SK-N-SH (cell line): ENCODE data around the gene AGAP1. TPM values are rescaled to one million over a fixed set of nuclear protein-coding genes. Genes with fewer than 3 reads are reported as not detected.

Source experiments
- CTCF ChIA-PET: fragments of 300-600, 350-600 bp; formaldehyde crosslinking; extraction: SDS; loops from one replicate; lab custom pipeline; 2021; lab: Yijun Ruan, JAX
- POLR2A ChIA-PET: fragments of 350-600 bp; sonication (Branson Sonifier 250); formaldehyde crosslinking; extraction: SDS; loops from one replicate; lab custom pipeline; 2020; ENCODE audit warnings: antibody characterized with exemption, inconsistent platforms; lab: Yijun Ruan, JAX
- DNase-seq: peaks from one replicate; pipeline ENCODE4 v3.0.0; 2012
- H2AFZ ChIP-seq: fragments of 200-600 bp; sonication (generic); 2 replicates; pipeline ENCODE4 v1.8.1; 2016; ENCODE audit warnings: antibody characterized with exemption, mild to moderate bottlenecking, low read depth
- H3F3A ChIP-seq: fragments of 200-600 bp; sonication (generic); replicated peaks from 2 replicates; pipeline ENCODE3; 2016; ENCODE audit warnings: antibody characterized with exemption, mild to moderate bottlenecking; ENCODE audit not compliant: insufficient read depth
- H3K27ac ChIP-seq, 2 experiments: fragments of 200-500 bp in 1 of 2; fragments of 200-600 bp in 1 of 2; sonication (Bioruptor generic) in 1 of 2; sonication (generic), shearing (Covaris generic) in 1 of 2; 2 replicates each; pipeline versions ENCODE4 v1.5.1 to v1.6.1; 2014 to 2016; ENCODE audit warnings: low read depth in 2 of 2, inconsistent platforms in 1 of 2, low read length in 1 of 2, mild to moderate bottlenecking in 1 of 2, mixed read lengths in 1 of 2
- H3K27me3 ChIP-seq: fragments of 200-600 bp; sonication (generic), shearing (Covaris generic); 2 replicates; pipeline ENCODE4 v1.6.1; 2016; ENCODE audit warnings: mixed run types; ENCODE audit not compliant: insufficient read depth
- H3K36me3 ChIP-seq, 2 experiments: fragments of 200-500 bp in 1 of 2; fragments of 200-600 bp in 1 of 2; sonication (Bioruptor generic) in 1 of 2; sonication (generic) in 1 of 2; replicated peaks in 1 of 2; 2 replicates each; pipeline versions ENCODE3 to v1.5.1; 2014 to 2016; ENCODE audit warnings: low read length in 1 of 2, mild to moderate bottlenecking in 1 of 2; ENCODE audit not compliant: insufficient read depth in 2 of 2, control insufficient read depth in 1 of 2
- H3K4me1 ChIP-seq, 2 experiments: fragments of 200-500 bp in 1 of 2; fragments of 200-600 bp in 1 of 2; sonication (Bioruptor generic) in 1 of 2; sonication (generic), shearing (Covaris generic) in 1 of 2; 2 replicates each; pipeline versions ENCODE4 v1.5.1 to v1.6.1; 2014 to 2016; ENCODE audit warnings: low read depth in 1 of 2, low read length in 1 of 2, mixed run types in 1 of 2; ENCODE audit not compliant: insufficient read depth in 2 of 2, control insufficient read depth in 1 of 2
- H3K4me2 ChIP-seq: fragments of 200-600 bp; sonication (generic), shearing (Covaris generic); 2 replicates; pipeline ENCODE4 v1.6.1; 2017; ENCODE audit warnings: mixed run types
- H3K4me3 ChIP-seq, 2 experiments: fragments of 200-500 bp in 1 of 2; fragments of 200-600 bp in 1 of 2; sonication (Bioruptor generic) in 1 of 2; sonication (generic), shearing (Covaris generic) in 1 of 2; 2 replicates each; pipeline versions ENCODE4 v1.5.1 to v1.8.1; 2014 to 2016; ENCODE audit warnings: low read depth in 2 of 2, inconsistent platforms in 1 of 2, low read length in 1 of 2, mild to moderate bottlenecking in 1 of 2, mixed read lengths in 1 of 2, moderate library complexity in 1 of 2
- H3K79me2 ChIP-seq: fragments of 200-600 bp; sonication (generic); 2 replicates; pipeline ENCODE4 v1.8.1; 2017; ENCODE audit warnings: mild to moderate bottlenecking; ENCODE audit not compliant: insufficient read depth
- H3K9ac ChIP-seq: fragments of 200-600 bp; sonication (generic); 2 replicates; pipeline ENCODE4 v1.6.1; 2017; ENCODE audit warnings: mixed run types
- H3K9me2 ChIP-seq: fragments of 200-600 bp; sonication (generic); 2 replicates; pipeline ENCODE4 v1.6.1; 2017; ENCODE audit warnings: mixed run types
- H3K9me3 ChIP-seq: fragments of 200-600 bp; sonication (generic); 2 replicates; pipeline ENCODE4 v1.6.1; 2017; ENCODE audit warnings: mixed run types, mild to moderate bottlenecking, moderate library complexity
- H4K20me1 ChIP-seq: fragments of 200-600 bp; sonication (generic); 2 replicates; pipeline ENCODE4 v1.6.1; 2017; ENCODE audit warnings: mild to moderate bottlenecking, mixed run types; ENCODE audit not compliant: insufficient read depth
- CHD2 ChIP-seq: fragments of 150-350 bp; IDR thresholded peaks from 2 replicates; pipeline ENCODE4 v1.6.1; 2018; ENCODE audit warnings: low read length; ENCODE audit not compliant: partially characterized antibody
- EP300 ChIP-seq, 2 experiments: IDR thresholded peaks; 2 replicates each; pipeline versions ENCODE4 v1.4.0 to v1.6.1; 2012; ENCODE audit warnings: borderline replicate concordance in 1 of 2, low read depth in 1 of 2, low read length in 1 of 2
- EZH2phosphoT487 ChIP-seq: fragments of 200-600 bp; sonication (generic); IDR thresholded peaks from 2 replicates; pipeline ENCODE4 v1.6.1; 2017; ENCODE audit warnings: low read depth, mixed run types, mild to moderate bottlenecking, antibody characterized with exemption, moderate library complexity, borderline replicate concordance
- FOSL2 ChIP-seq: IDR thresholded peaks from 2 replicates; pipeline ENCODE4 v1.4.0; 2012; ENCODE audit warnings: low read depth, mild to moderate bottlenecking, moderate library complexity, borderline replicate concordance
- FOXJ3 ChIP-seq: sonication (generic); formaldehyde crosslinking; IDR thresholded peaks from 2 replicates; pipeline ENCODE4 v1.5.1; 2020; ENCODE audit warnings: mild to moderate bottlenecking, missing genetic modification reagents
- GABPA ChIP-seq: IDR thresholded peaks from 2 replicates; pipeline ENCODE4 v1.4.0; 2012; ENCODE audit warnings: low read depth, mild to moderate bottlenecking
- MXI1 ChIP-seq: IDR thresholded peaks from 2 replicates; pipeline ENCODE4 v1.6.1; 2012; ENCODE audit warnings: mild to moderate bottlenecking, low read depth, low read length, improper control_type of control experiment
- RXRA ChIP-seq: IDR thresholded peaks from 2 replicates; pipeline ENCODE4 v1.4.0; 2012; ENCODE audit warnings: low read depth, mild to moderate bottlenecking, borderline replicate concordance
- SIN3A ChIP-seq: IDR thresholded peaks from 2 replicates; pipeline ENCODE4 v1.6.1; 2012; ENCODE audit warnings: low read depth, mild to moderate bottlenecking, low read length, moderate library complexity, borderline replicate concordance
- SMC3 ChIP-seq: IDR thresholded peaks from 2 replicates; pipeline ENCODE4 v1.6.1; 2012; ENCODE audit warnings: low read depth, low read length, improper control_type of control experiment
- TAF1 ChIP-seq: IDR thresholded peaks from 2 replicates; pipeline ENCODE4 v1.6.1; 2012; ENCODE audit warnings: low read depth, mild to moderate bottlenecking, low read length, moderate library complexity, borderline replicate concordance
- WGBS: methylation state at CpG from one replicate; pipeline ENCODE4 v1.1.6; 2017; ENCODE audit warnings: low lambda C conversion rate; 5-methylcytosine and 5-hydroxymethylcytosine counted together
- polyA plus RNA-seq, 3 experiments: library from polyadenylated mRNA; depleted of rRNA; stranded (reverse); fragments of >200 nt; gene quantifications; 2 replicates each; pipeline ENCODE4 v1.2.3, GENCODE V29; 2012
- TF ChIP-seq, protein P1 (sequence below): fragments of 150-350 bp; IDR thresholded peaks from 2 replicates; pipeline ENCODE4 v1.6.1; 2017; ENCODE audit warnings: antibody characterized with exemption, low read length, low read depth, borderline replicate concordance

AGAP1 gene
- polyA plus RNA-seq, 1 of the 3 experiments (the other 2 are of a cell fraction) = 8.8 TPM

DNA sequence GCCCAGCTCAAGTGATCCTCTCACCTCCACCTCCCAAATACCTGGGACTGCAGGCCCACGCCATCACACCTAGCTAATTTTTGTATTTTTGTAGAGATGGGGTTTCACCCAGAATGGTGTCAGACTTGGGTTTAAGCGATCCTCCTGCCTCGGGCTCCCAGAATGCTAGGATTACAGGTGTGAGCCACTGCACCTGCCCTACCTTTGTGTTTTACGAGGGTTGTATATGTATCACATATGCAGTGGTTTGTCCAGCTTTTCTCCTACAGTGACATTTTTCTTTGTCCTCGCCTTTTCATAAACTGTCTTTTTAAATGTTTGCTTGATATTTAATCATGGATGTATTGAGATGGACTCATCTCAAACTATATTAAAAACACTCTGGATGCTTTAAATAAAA is 38.5 kb downstream of the AGAP1 start:
- H3K79me2 ChIP-seq = peaks cover 43% of the 10 kb centered on the region; the same call in 1 of the 2 replicates
- no peaks in the 10 kb centered on the region for H3K9me3 ChIP-seq
- CTCF ChIA-PET = interaction anchor here (1.1 to 1.4 kb wide), 2 partner anchors 9 to 397 kb away, joined by 3 to 4 read pairs; no protein-coding TSS in a partner anchor
- H3K27me3 ChIP-seq = no peaks in the 10 kb centered on the region
- DNase-seq = no peak
- H3K36me3 ChIP-seq = no peaks in the 10 kb centered on the region
- H4K20me1 ChIP-seq = peaks cover 31% of the 10 kb centered on the region
- H3K9me2 ChIP-seq = no peaks in the 10 kb centered on the region
- no peak overlapping the region for H3K4me3 ChIP-seq
- H3F3A ChIP-seq = no peaks in the 10 kb centered on the region
- H3K9ac ChIP-seq = no peak overlapping the region
- H2AFZ ChIP-seq = no peak overlapping the region
- POLR2A ChIA-PET = no interaction called here
- no peak overlapping the region for H3K4me2 ChIP-seq
- no peak overlapping the region for H3K27ac ChIP-seq
- H3K4me1 ChIP-seq = peaks cover 0 to 6% of the 10 kb centered on the region in 2 experiments; a peak in 1 of 4 replicates
- whole genome bisulfite sequencing = 98% methylated on average over 5 of the region's 5 CpGs
- TF ChIP-seq SMC3 = no peak
- no peak for TF ChIP-seq CHD2
- no peak for TF ChIP-seq EP300 (IDR thresholded peaks at IDR 0.05; ENCODE audit: borderline replicate concordance in 1 of 2, low read depth in 1 of 2, low read length in 1 of 2)

DNA sequence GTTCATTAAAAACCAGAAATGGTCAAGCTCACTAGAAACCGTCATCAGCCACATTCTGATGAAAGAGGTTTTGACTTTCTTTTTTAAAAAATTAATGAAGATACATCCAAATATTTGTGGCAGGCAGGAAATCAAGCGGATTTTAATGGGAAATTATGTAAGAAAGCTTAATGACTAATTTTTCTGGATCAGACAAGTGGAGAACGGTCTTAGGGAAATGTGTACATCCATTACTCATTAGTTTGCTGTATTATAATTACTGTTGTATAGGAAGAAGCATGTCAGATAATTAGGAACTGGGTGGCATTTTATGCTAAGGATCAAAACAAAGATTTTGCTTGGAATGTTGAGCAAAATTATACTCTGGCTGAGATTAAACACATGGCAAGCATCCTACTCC is 39.4 kb downstream of the AGAP1 start:
- Histone ChIP-seq H3K9me3 (no peaks in the 10 kb centered on the region), H2AFZ (no peak overlapping the region), H3K27ac (no peak overlapping the region), H3F3A (no peaks in the 10 kb centered on the region), H3K4me2 (no peak overlapping the region), H3K79me2 (peaks cover 51% of the 10 kb centered on the region; the same call in 1 of the 2 replicates), H3K4me3 (no peak overlapping the region)
- 80% methylated on average over 3 of the region's 3 CpGs for WGBS
- TF ChIP-seq FOSL2 = no peak
- TF ChIP-seq, all 33 proteins: peak for 0
- peaks cover 33% of the 10 kb centered on the region; the same call in 1 of the 2 replicates for H4K20me1 ChIP-seq
- peaks cover 0 to 6% of the 10 kb centered on the region in 2 experiments; a peak in 1 of 4 replicates for H3K4me1 ChIP-seq
- no peaks in the 10 kb centered on the region for H3K9me2 ChIP-seq
- no peaks in the 10 kb centered on the region for H3K27me3 ChIP-seq
- no peak overlapping the region for H3K9ac ChIP-seq
- no peaks in the 10 kb centered on the region for H3K36me3 ChIP-seq
- CTCF ChIA-PET = interaction anchor here (0.7 to 1.1 kb wide), 2 partner anchors 19 to 398 kb away, joined by 3 read pairs; no protein-coding TSS in a partner anchor
- POLR2A ChIA-PET = no interaction called here
- no peak for DNase-seq

DNA sequence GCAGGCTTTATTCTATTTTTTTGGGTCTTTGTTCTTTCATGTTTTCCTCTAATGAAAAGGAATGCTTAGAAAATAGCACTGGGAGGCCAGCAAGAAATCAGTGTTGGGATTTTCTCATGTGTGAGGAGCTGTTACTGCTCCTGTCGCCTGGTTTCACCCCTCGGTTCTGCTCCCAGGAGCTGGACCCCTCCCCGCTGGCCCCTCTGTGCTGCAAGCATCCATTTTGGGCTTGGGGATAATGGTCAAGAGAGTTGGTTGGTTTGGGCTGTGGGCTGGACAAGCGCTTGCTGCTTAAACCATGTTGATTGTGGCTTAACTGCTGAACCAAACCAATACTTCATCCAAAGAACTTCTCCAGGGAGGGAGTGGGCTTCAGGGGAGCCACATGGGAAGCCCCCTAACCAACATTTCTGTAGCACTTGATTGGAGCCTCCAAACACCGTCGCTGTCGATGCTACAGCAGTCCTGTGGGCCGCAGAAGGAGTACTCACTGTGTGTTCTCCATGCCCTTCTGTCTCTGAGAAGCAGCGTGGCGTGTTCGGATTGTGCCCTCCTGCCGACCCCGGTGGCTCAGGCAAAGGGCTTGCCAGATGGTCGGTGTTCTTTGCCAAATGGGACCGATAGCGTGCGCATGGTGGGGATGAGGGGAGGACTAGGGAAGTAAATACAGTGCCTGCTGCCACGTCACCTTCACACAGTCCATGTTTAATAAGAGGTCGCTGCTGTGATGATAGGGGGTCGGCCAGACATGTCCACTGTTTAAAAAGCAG is 40.0 kb downstream of the AGAP1 start:
- Histone ChIP-seq H3F3A (no peaks in the 10 kb centered on the region), H3K9me3 (no peaks in the 10 kb centered on the region), H3K9me2 (no peaks in the 10 kb centered on the region), H3K36me3 (no peaks in the 10 kb centered on the region), H3K4me1 (peaks cover 0 to 7% of the 10 kb centered on the region in 2 experiments; a peak in 1 of 4 replicates), H3K27me3 (no peaks in the 10 kb centered on the region), H2AFZ (no peak overlapping the region), H3K27ac (no peak overlapping the region), H3K79me2 (peaks cover 50% of the 10 kb centered on the region; the same call in 1 of the 2 replicates), H3K4me2 (no peak overlapping the region), H4K20me1 (peaks cover 38% of the 10 kb centered on the region; the same call in 1 of the 2 replicates), H3K9ac (no peak overlapping the region), H3K4me3 (no peak overlapping the region)
- ChIA-PET POLR2A (no interaction called here), CTCF (no interaction called here)
- WGBS = 96% methylated on average over 20 of the region's 20 CpGs
- no peak for DNase-seq
- TF ChIP-seq, protein P1, sequence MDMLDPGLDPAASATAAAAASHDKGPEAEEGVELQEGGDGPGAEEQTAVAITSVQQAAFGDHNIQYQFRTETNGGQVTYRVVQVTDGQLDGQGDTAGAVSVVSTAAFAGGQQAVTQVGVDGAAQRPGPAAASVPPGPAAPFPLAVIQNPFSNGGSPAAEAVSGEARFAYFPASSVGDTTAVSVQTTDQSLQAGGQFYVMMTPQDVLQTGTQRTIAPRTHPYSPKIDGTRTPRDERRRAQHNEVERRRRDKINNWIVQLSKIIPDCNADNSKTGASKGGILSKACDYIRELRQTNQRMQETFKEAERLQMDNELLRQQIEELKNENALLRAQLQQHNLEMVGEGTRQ = no peak
- TF ChIP-seq MXI1 (no peak), EZH2phosphoT487 (no peak), SIN3A (no peak), GABPA (no peak), FOXJ3 (no peak), RXRA (no peak), TAF1 (no peak), SMC3 (no peak)
